H9 (cell line): ENCODE measurements around the gene EPB41L4A. TPM values are rescaled to one million over a fixed set of nuclear protein-coding genes. Genes with fewer than 3 reads are reported as not detected.

ENCODE experiments used
- DNase-seq: peaks from one replicate; pipeline ENCODE4 v3.0.0-alpha.2; 2017
- H2AFZ ChIP-seq: one replicate; pipeline ENCODE4 v1.6.1; 2013; ENCODE audit warnings: mild to moderate bottlenecking, low read length, control low read depth, moderate library complexity
- H2AK5ac ChIP-seq: 2 replicates; pipeline ENCODE4 v1.6.1; 2013; ENCODE audit warnings: low read length, control low read depth, mixed read lengths; ENCODE audit not compliant: insufficient read length
- H2BK120ac ChIP-seq: one replicate; pipeline ENCODE4 v1.6.1; 2013; ENCODE audit warnings: low read depth, mild to moderate bottlenecking, low read length, control low read depth, inconsistent platforms; ENCODE audit not compliant: poor library complexity, severe bottlenecking
- H2BK12ac ChIP-seq: 2 replicates; pipeline ENCODE4 v1.6.1; 2013; ENCODE audit warnings: low read length, control low read depth, mixed read lengths, low read depth; ENCODE audit not compliant: insufficient read length
- H2BK15ac ChIP-seq: 2 replicates; pipeline ENCODE4 v1.6.1; 2013; ENCODE audit warnings: low read depth, low read length, control low read depth
- H2BK20ac ChIP-seq: one replicate; pipeline ENCODE4 v1.6.1; 2013; ENCODE audit warnings: low read depth, mild to moderate bottlenecking, low read length, control low read depth, inconsistent platforms; ENCODE audit not compliant: poor library complexity, severe bottlenecking
- H2BK5ac ChIP-seq: 2 replicates; pipeline ENCODE4 v1.6.1; 2013; ENCODE audit warnings: low read length, control low read depth, mixed read lengths; ENCODE audit not compliant: insufficient read length
- H3K14ac ChIP-seq: 2 replicates; pipeline ENCODE4 v1.6.1; 2013; ENCODE audit warnings: low read length, control low read depth; ENCODE audit not compliant: insufficient read depth
- H3K18ac ChIP-seq: 2 replicates; pipeline ENCODE4 v1.6.1; 2013; ENCODE audit warnings: low read depth, mild to moderate bottlenecking, mixed read lengths, low read length, control low read depth; ENCODE audit not compliant: insufficient read length
- H3K23ac ChIP-seq: 2 replicates; pipeline ENCODE4 v1.6.1; 2013; ENCODE audit warnings: low read length, control low read depth, mixed read lengths, low read depth; ENCODE audit not compliant: insufficient read length
- H3K23me2 ChIP-seq: 2 replicates; pipeline ENCODE4 v1.6.1; 2013; ENCODE audit warnings: low read depth, mild to moderate bottlenecking, mixed read lengths, low read length, control low read depth; ENCODE audit not compliant: insufficient read length, poor library complexity, severe bottlenecking
- H3K27ac ChIP-seq: 2 replicates; pipeline ENCODE4 v1.5.1; 2013; ENCODE audit warnings: low read length, control low read depth, mixed read lengths, low read depth; ENCODE audit not compliant: insufficient read length
- H3K27me3 ChIP-seq: 2 replicates; pipeline ENCODE4 v1.6.1; 2013; ENCODE audit warnings: low read length, control low read depth, inconsistent platforms; ENCODE audit not compliant: insufficient read depth
- H3K4ac ChIP-seq: 2 replicates; pipeline ENCODE4 v1.6.1; 2013; ENCODE audit warnings: low read depth, mild to moderate bottlenecking, control low read depth, inconsistent platforms, low read length, moderate library complexity
- H3K4me1 ChIP-seq: 2 replicates; pipeline ENCODE4 v1.6.1; 2013; ENCODE audit warnings: low read length, control low read depth, inconsistent platforms; ENCODE audit not compliant: insufficient read depth
- H3K4me2 ChIP-seq: 2 replicates; pipeline ENCODE4 v1.6.1; 2013; ENCODE audit warnings: low read length, control low read depth, mixed read lengths; ENCODE audit not compliant: insufficient read length, insufficient read depth
- H3K56ac ChIP-seq: 2 replicates; pipeline ENCODE4 v1.6.1; 2013; ENCODE audit warnings: low read depth, mild to moderate bottlenecking, mixed read lengths, low read length, control low read depth; ENCODE audit not compliant: insufficient read length
- H3K79me1 ChIP-seq: 2 replicates; pipeline ENCODE4 v1.6.1; 2013; ENCODE audit warnings: low read depth, mild to moderate bottlenecking, moderate library complexity, low read length, control low read depth, inconsistent platforms; ENCODE audit not compliant: insufficient read depth, poor library complexity, severe bottlenecking
- H3K79me2 ChIP-seq: 2 replicates; pipeline ENCODE4 v1.6.1; 2013; ENCODE audit warnings: low read length, control low read depth, inconsistent platforms; ENCODE audit not compliant: insufficient read depth
- H3K9ac ChIP-seq: 2 replicates; pipeline ENCODE4 v1.6.1; 2013; ENCODE audit warnings: low read length, control low read depth, mixed read lengths; ENCODE audit not compliant: insufficient read length; ENCODE audit errors: extremely low read depth
- H3K9me3 ChIP-seq: one replicate; pipeline ENCODE4 v1.6.1; 2013; ENCODE audit warnings: low read depth, low read length, inconsistent platforms; ENCODE audit not compliant: control insufficient read depth
- H3T11ph ChIP-seq: one replicate; pipeline ENCODE4 v1.6.1; 2013; ENCODE audit warnings: mild to moderate bottlenecking, low read length, control low read depth, inconsistent platforms
- H4K20me1 ChIP-seq: one replicate; pipeline ENCODE4 v1.6.1; 2013; ENCODE audit not compliant: control insufficient read depth, insufficient read length, insufficient read depth
- H4K5ac ChIP-seq: 2 replicates; pipeline ENCODE4 v1.6.1; 2013; ENCODE audit warnings: low read depth, mild to moderate bottlenecking, mixed read lengths, low read length, control low read depth; ENCODE audit not compliant: insufficient read length
- H4K8ac ChIP-seq: replicated peaks from 2 replicates; pipeline ENCODE4 v1.6.1; 2013; ENCODE audit warnings: low read length, control low read depth, mixed read lengths, low read depth; ENCODE audit not compliant: insufficient read length
- H4K91ac ChIP-seq: 2 replicates; pipeline ENCODE4 v1.6.1; 2013; ENCODE audit warnings: low read depth, mild to moderate bottlenecking, moderate library complexity, mixed read lengths, low read length, control low read depth; ENCODE audit not compliant: insufficient read length
- H3K27ac Mint-ChIP-seq, 3 experiments: 2 replicates in 2 of 3; 3 replicates in 1 of 3; pipeline ENCODE4 v1.8.0; 2020 to 2021; ENCODE audit warnings: mixed read lengths in 3 of 3, mild to moderate bottlenecking in 1 of 3, moderate library complexity in 1 of 3
- H3K27me3 Mint-ChIP-seq: 2 replicates; pipeline ENCODE4 v1.8.0; 2021; ENCODE audit warnings: low read depth, mild to moderate bottlenecking, moderate library complexity, mixed read lengths
- H3K36me3 Mint-ChIP-seq, 3 experiments: 2 replicates in 2 of 3; 3 replicates in 1 of 3; pipeline ENCODE4 v1.8.0; 2020 to 2021; ENCODE audit warnings: low read depth in 3 of 3, mixed read lengths in 3 of 3; ENCODE audit not compliant: insufficient read depth in 1 of 3
- H3K4me1 Mint-ChIP-seq, 2 experiments: 2 replicates each; pipeline ENCODE4 v1.8.0; 2020; ENCODE audit warnings: mixed read lengths in 2 of 2
- H3K4me3 Mint-ChIP-seq, 2 experiments: 2 replicates in 1 of 2; 3 replicates in 1 of 2; pipeline ENCODE4 v1.8.0; 2020 to 2021; ENCODE audit warnings: mild to moderate bottlenecking in 2 of 2, mixed read lengths in 2 of 2, moderate library complexity in 1 of 2
- H3K9me3 Mint-ChIP-seq, 2 experiments: 2 replicates in 1 of 2; 3 replicates in 1 of 2; pipeline ENCODE4 v1.8.0; 2020; ENCODE audit warnings: mild to moderate bottlenecking in 2 of 2, mixed read lengths in 2 of 2, moderate library complexity in 1 of 2
- CTCF ChIP-seq: fragments of 200-600 bp; sonication (generic); conservative IDR thresholded peaks from 3 replicates; pipeline ENCODE4 v1.8.0; 2021; ENCODE audit warnings: antibody characterized with exemption, mild to moderate bottlenecking
- WGBS: extraction: QIAGEN DNeasy Blood & Tissue Kit; methylation state at CpG from one replicate; pipeline ENCODE4 v1.1.7; 2013; ENCODE audit warnings: missing lambda C conversion rate, low lambda C conversion rate, mixed read lengths; ENCODE audit not compliant: insufficient read length; ENCODE audit errors: extremely low coverage; 5-methylcytosine and 5-hydroxymethylcytosine counted together
- total RNA-seq: library from RNA; stranded (reverse); gene quantifications from 2 replicates; pipeline ENCODE4 v1.2.1, GENCODE V29; 2021

EPB41L4A gene
- total RNA-seq, 1 experiment from 2014 or later, result 4.9 TPM

GRCh38 chr5:112117551-112117950, 301.5 kb downstream of the EPB41L4A start:
- WGBS, result no CpG with 5 or more reads among the region's 1 CpG
- no peak overlapping the region for H3K14ac ChIP-seq
- no peaks in the 10 kb centered on the region for H3K79me2 ChIP-seq
- H3K4me1 ChIP-seq, result no peaks in the 10 kb centered on the region
- no peaks in the 10 kb centered on the region for H3K9me3 ChIP-seq
- DNase-seq, result no peak
- H3K27ac ChIP-seq, result no peak overlapping the region
- no peak overlapping the region for H4K8ac ChIP-seq
- no peak overlapping the region for H2AK5ac ChIP-seq
- no peak overlapping the region for H3K23ac ChIP-seq
- no peak for TF ChIP-seq CTCF
- H3K27ac Mint-ChIP-seq, result no peak overlapping the region
- H2BK15ac ChIP-seq, result no peak overlapping the region
- H3K27me3 Mint-ChIP-seq, result peaks cover 1% of the 10 kb centered on the region; the same call in 1 of the 2 replicates
- H2AFZ ChIP-seq, result no peak overlapping the region
- H3K9ac ChIP-seq, result no peak overlapping the region
- H3T11ph ChIP-seq, result no peak overlapping the region
- H3K79me1 ChIP-seq, result no peaks in the 10 kb centered on the region
- H3K4me3 Mint-ChIP-seq, result no peak overlapping the region
- no peak overlapping the region for H3K4ac ChIP-seq
- no peaks in the 10 kb centered on the region for H3K27me3 ChIP-seq
- H3K4me2 ChIP-seq, result no peak overlapping the region
- no peak overlapping the region for H2BK5ac ChIP-seq
- no peak overlapping the region for H4K91ac ChIP-seq
- H3K36me3 Mint-ChIP-seq, result no peaks in the 10 kb centered on the region
- H3K9me3 Mint-ChIP-seq, result no peaks in the 10 kb centered on the region
- no peak overlapping the region for H2BK120ac ChIP-seq
- H3K18ac ChIP-seq, result no peak overlapping the region
- H2BK12ac ChIP-seq, result no peak overlapping the region
- H3K23me2 ChIP-seq, result no peaks in the 10 kb centered on the region
- H2BK20ac ChIP-seq, result no peak overlapping the region
- H4K20me1 ChIP-seq, result no peaks in the 10 kb centered on the region
- H3K56ac ChIP-seq, result no peak overlapping the region
- peaks cover 3 to 7% of the 10 kb centered on the region in 2 experiments for H3K4me1 Mint-ChIP-seq
- H4K5ac ChIP-seq, result no peak overlapping the region
